ENCODE data around the gene COBLL1. TPM values are rescaled to one million over a fixed set of nuclear protein-coding genes. Genes with fewer than 3 reads are reported as not detected.
A peak's percentile ranks its signal among the peaks of the same experiment; 100 is the strongest.

COBLL1 gene
- polyA plus RNA-seq (ENCODE audit: insufficient read length in 3 of 3): 100 to 1,000 TPM; 101 to 154 (median 115) TPM
- long read RNA-seq, donor 1, full-length matches to known transcripts: 13 of 13 reads
- long read RNA-seq, donor 1, partial matches to known transcripts: 0 of 13 reads
- long read RNA-seq, donor 1, other reads (novel, unspliced or antisense): 0 of 13 reads
- long read RNA-seq, donor 2, full-length matches to known transcripts: 10 of 10 reads
- long read RNA-seq, donor 2, partial matches to known transcripts: 0 of 10 reads
- long read RNA-seq, donor 2, other reads (novel, unspliced or antisense): 0 of 10 reads
- long read RNA-seq, donor 3, full-length matches to known transcripts: 15 of 15 reads
- long read RNA-seq, donor 3, partial matches to known transcripts: 0 of 15 reads
- long read RNA-seq, donor 3, other reads (novel, unspliced or antisense): 0 of 15 reads
- long read RNA-seq, donor 4, full-length matches to known transcripts: 12 of 17 reads
- long read RNA-seq, donor 4, partial matches to known transcripts: 0 of 17 reads
- long read RNA-seq, donor 4, other reads (novel, unspliced or antisense): 5 of 17 reads
- long read RNA-seq, donor 5: 0 reads
- long read RNA-seq, donor 6, full-length matches to known transcripts: 14 of 14 reads
- long read RNA-seq, donor 6, partial matches to known transcripts: 0 of 14 reads
- long read RNA-seq, donor 6, other reads (novel, unspliced or antisense): 0 of 14 reads
- long read RNA-seq, donor 7, full-length matches to known transcripts: 12 of 12 reads
- long read RNA-seq, donor 7, partial matches to known transcripts: 0 of 12 reads
- long read RNA-seq, donor 7, other reads (novel, unspliced or antisense): 0 of 12 reads
- long read RNA-seq, donor 8, full-length matches to known transcripts: 22 of 53 reads
- long read RNA-seq, donor 8, partial matches to known transcripts: 22 of 53 reads
- long read RNA-seq, donor 8, other reads (novel, unspliced or antisense): 9 of 53 reads
- long read RNA-seq, donor 9, full-length matches to known transcripts: 18 of 18 reads
- long read RNA-seq, donor 9, partial matches to known transcripts: 0 of 18 reads
- long read RNA-seq, donor 9, other reads (novel, unspliced or antisense): 0 of 18 reads
- long read RNA-seq, donor 10, full-length matches to known transcripts: 18 of 18 reads
- long read RNA-seq, donor 10, partial matches to known transcripts: 0 of 18 reads
- long read RNA-seq, donor 10, other reads (novel, unspliced or antisense): 0 of 18 reads
- long read RNA-seq, donor 11, full-length matches to known transcripts: 7 of 7 reads
- long read RNA-seq, donor 11, partial matches to known transcripts: 0 of 7 reads
- long read RNA-seq, donor 11, other reads (novel, unspliced or antisense): 0 of 7 reads
- long read RNA-seq, donor 12, full-length matches to known transcripts: 8 of 20 reads
- long read RNA-seq, donor 12, partial matches to known transcripts: 12 of 20 reads
- long read RNA-seq, donor 12, other reads (novel, unspliced or antisense): 0 of 20 reads
- long read RNA-seq, donor 13, full-length matches to known transcripts: 36 of 36 reads
- long read RNA-seq, donor 13, partial matches to known transcripts: 0 of 36 reads
- long read RNA-seq, donor 13, other reads (novel, unspliced or antisense): 0 of 36 reads
- long read RNA-seq, donor 14, full-length matches to known transcripts: 9 of 9 reads
- long read RNA-seq, donor 14, partial matches to known transcripts: 0 of 9 reads
- long read RNA-seq, donor 14, other reads (novel, unspliced or antisense): 0 of 9 reads
- long read RNA-seq, donor 15, full-length matches to known transcripts: 4 of 4 reads
- long read RNA-seq, donor 15, partial matches to known transcripts: 0 of 4 reads
- long read RNA-seq, donor 15, other reads (novel, unspliced or antisense): 0 of 4 reads
- long read RNA-seq, donor 16, full-length matches to known transcripts: 20 of 54 reads
- long read RNA-seq, donor 16, partial matches to known transcripts: 34 of 54 reads
- long read RNA-seq, donor 16, other reads (novel, unspliced or antisense): 0 of 54 reads

GRCh38 chr2:164841719-164842623, at the start of gene COBLL1:
Gene COBLL1 (minus strand): TSS chr2:164841823. CDS start chr2:164841196, 627 bp downstream.
- peak; percentile 69 to 92 (median 84) for DNase-seq (ENCODE audit: extremely low read depth in 1 of 11, low read depth in 9 of 11, low spot score in 4 of 11)

- DNase-seq (ENCODE audit: extremely low read depth in 1 of 11, low read depth in 9 of 11, low spot score in 4 of 11): no peak
These were observed 48.9 kb upstream of the COBLL1 start for GRCh38 chr2:164890544-164890943.

- DNase-seq (ENCODE audit: extremely low read depth in 1 of 11, low read depth in 9 of 11, low spot score in 4 of 11): no peak
These were observed 47.0 kb upstream of the COBLL1 start for GRCh38 chr2:164888592-164888991.

- no peak for DNase-seq (ENCODE audit: extremely low read depth in 1 of 11, low read depth in 9 of 11, low spot score in 4 of 11)
These were observed 46.0 kb upstream of the COBLL1 start for GRCh38 chr2:164887434-164888144.

GRCh38 chr2:164882276-164882675, 40.7 kb upstream of the COBLL1 start:
- no peak for DNase-seq (ENCODE audit: extremely low read depth in 1 of 11, low read depth in 9 of 11, low spot score in 4 of 11)

GRCh38 chr2:164881524-164881923, 39.9 kb upstream of the COBLL1 start:
- no peak for DNase-seq (ENCODE audit: extremely low read depth in 1 of 11, low read depth in 9 of 11, low spot score in 4 of 11)

GRCh38 chr2:164879901-164880535, 38.4 kb upstream of the COBLL1 start:
- no peak for DNase-seq (ENCODE audit: extremely low read depth in 1 of 11, low read depth in 9 of 11, low spot score in 4 of 11)

- no peak for DNase-seq (ENCODE audit: extremely low read depth in 1 of 11, low read depth in 9 of 11, low spot score in 4 of 11)
These were observed 36.3 kb upstream of the COBLL1 start for GRCh38 chr2:164877927-164878326.

- no peak for DNase-seq (ENCODE audit: extremely low read depth in 1 of 11, low read depth in 9 of 11, low spot score in 4 of 11)
These were observed 35.5 kb upstream of the COBLL1 start for GRCh38 chr2:164877169-164877568.

GRCh38 chr2:164875334-164876205, 33.9 kb upstream of the COBLL1 start:
- no peak for DNase-seq (ENCODE audit: extremely low read depth in 1 of 11, low read depth in 9 of 11, low spot score in 4 of 11)

- no peak for DNase-seq (ENCODE audit: extremely low read depth in 1 of 11, low read depth in 9 of 11, low spot score in 4 of 11)
These were observed 31.7 kb upstream of the COBLL1 start for GRCh38 chr2:164873210-164873908.

GRCh38 chr2:164871404-164871803, 29.8 kb upstream of the COBLL1 start:
- DNase-seq (ENCODE audit: extremely low read depth in 1 of 11, low read depth in 9 of 11, low spot score in 4 of 11): no peak

GRCh38 chr2:164869420-164869772, 27.8 kb upstream of the COBLL1 start:
- DNase-seq (ENCODE audit: extremely low read depth in 1 of 11, low read depth in 9 of 11, low spot score in 4 of 11): no peak
